ENCODE results near the gene TTLL11.

- TF ChIP-seq POLR2A (IDR thresholded peaks at IDR 0.05) (no peak), CTCF (IDR thresholded peaks at IDR 0.05) (no peak)
Observed at GRCh38 chr9:121774715-121775613, 318.1 kb downstream of the TTLL11 start.
